ENCODE measurements around the gene CENPB.

Gene CENPB

DNA sequence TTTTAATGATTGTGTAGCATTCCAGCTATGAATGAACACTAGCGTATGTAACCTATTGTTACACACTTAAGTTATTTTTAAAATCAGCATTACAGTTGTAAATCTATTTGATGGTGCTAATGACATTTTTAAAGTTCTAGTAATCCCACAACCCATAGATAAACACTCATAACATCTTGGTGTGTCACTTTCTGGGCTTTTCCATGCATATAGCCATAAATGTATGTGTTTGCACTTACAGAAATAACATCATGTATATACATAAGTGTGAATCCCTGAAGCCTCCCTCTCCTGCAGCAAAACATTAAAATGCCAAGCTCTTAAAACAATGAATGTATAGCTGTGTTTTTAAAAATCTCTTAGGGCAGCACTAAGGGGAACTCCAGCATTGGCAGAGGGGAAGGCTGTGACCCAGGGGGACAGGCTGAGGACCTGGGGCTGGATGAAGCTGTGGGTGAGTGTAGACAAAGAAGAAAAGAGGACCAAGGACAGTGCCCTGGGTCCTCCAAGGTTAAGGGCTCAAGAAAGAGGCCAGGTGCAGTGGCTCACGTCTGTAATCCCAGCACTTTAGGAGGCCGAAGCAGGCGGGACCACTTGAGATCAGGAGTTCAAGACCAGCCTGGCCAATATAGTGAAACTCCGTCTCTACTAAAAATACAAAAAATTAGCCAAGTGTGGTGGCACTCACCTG, 929 bp upstream of the CENPB start:
- no peak for DNase-seq

DNA sequence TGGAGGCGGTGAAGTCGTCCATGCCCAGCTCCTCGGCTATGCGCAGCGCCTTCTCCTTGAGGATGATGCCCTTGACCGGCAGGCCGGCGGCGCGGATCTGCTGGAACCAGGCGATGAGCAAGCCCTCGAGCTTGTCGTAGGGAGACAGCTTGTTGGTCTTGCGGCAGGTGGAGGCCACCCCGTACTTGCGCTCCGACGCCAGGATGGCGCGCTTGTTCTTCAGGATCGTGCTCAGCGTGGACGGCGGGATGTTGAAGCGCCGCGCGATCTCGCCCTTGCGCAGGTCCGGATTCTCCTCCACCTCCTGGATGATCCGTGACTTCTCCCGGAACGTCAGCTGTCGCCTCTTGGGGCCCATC, 435 bp downstream of the CENPB start:
- peak; percentile 29 to 57 for DNase-seq

DNA sequence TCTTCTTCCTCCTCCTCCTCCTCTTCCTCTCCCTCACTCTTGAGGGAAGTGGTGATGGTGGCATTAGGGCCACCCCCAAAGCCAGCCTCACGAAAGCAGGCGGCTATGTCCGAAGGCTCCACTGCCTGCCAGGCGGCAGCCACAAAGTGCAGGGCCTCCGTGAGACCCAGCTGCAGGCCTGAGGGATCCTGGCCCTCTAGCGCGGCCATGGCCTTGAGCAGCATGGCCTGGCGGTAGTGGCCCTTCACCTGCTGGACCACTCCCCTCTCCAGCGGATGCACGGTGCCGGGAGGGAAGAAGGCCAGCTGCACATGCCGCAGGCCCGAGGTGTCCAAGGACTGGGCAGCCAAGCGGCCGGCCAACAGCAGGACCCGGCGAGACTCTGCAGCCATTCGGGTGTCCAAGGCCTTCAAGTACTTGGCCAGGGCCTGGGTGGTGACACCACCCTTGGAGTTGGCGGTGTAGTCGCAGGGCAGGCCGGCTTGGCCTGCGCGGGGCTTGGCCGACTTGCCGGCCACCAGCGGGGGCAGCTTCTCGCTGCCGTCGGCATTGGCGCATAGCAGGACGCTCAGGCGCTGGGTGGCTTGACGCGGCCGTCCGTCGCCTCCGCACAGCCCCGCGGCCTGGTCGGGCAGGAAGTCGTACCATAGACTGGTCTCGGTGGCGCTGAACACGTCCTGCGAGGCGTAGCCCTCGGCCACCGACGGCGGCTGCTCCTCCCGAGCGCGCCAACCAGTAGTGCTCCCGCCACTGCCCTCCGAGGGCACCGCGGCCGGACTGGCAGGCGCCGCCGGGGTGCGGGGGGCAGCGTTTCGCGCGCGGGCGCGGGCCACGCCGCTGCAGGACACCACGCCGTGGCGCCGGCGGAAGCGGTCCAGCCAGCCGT, 1.1 kb downstream of the CENPB start:
- DNase-seq, result no peak

DNA sequence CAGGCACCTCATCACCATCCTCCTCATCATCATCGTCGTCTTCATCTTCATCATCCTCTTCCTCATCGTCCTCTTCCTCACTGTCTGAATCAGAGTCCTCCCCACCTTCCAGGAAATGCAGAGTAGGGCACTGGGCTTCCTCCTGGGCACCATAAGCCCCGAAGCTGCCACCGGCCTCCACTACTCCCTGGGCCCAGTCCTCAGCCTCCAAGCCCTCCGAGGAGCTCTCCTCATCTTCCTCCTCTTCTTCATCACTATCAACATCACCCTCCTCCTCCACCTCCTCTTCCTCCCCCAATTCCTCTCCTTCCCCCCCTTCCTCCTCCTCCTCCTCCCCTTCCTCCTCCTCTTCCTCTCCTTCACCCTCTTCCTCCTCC, 1.7 kb downstream of the CENPB start:
- no peak for DNase-seq

DNA sequence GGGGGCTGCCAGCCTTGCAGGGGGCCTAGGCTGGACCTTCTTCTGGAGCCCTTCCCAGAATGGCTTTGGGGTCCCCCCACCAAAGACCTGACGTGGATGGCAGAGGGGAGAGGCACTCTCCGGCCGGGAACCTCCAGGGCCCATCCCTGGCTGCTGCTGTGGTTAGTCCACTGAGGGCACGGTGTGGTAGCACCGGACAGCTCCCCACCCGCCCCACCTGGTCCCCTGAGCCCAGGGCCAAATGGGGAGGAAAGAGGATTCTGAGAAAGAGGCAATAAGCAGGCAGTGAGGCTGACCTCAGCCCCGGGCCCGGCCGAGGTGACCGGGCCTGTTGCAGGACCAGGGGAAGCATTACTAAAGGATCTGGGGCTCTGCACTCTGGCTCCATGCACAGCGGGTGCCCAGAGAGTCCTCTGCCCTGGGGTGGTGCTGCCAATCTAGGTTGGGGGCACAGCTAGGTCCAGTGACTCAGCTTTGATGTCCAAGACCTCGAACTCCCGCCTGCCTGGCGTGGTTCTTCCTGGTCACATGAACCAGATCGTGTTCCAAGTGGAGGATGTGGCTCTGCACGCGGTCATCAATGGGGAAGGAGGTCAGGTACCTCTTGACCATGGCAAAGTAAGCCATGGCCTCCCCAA, 2.2 kb downstream of the CENPB start:
- DNase-seq, result no peak

DNA sequence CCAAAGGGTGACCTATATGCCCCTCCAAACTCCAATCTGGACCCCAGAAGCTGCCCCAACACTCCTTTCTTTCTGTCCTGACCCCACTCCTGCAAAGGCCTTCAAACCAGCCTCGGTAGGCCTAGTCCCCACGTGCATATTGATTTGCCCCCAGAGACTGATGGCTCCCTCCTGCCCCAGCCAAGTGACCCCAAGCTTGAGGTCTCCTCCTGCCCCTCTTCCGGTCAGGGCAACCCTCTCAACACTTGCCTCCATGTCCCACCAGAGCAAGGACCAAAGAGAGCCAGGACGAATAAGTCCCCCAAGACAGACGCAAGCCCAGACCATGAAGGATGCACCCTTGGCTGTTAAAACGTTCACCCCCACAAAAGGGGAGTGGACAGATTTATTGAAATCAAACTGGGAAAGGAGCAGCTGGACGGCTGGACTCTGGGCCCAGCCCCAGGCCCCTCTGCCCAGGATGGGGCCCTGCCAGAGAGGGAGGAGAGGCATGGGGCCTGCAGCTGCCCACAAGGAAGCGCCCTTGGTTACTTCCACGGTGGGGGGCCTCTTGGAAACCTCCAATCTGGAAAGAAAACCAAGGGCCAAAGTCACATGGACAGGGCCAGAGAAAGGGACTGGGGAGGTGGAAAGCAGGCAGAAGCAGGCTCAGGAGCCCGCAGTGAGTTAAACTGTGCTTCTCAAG, 2.9 kb downstream of the CENPB start:
- DNase-seq, result no peak

DNA sequence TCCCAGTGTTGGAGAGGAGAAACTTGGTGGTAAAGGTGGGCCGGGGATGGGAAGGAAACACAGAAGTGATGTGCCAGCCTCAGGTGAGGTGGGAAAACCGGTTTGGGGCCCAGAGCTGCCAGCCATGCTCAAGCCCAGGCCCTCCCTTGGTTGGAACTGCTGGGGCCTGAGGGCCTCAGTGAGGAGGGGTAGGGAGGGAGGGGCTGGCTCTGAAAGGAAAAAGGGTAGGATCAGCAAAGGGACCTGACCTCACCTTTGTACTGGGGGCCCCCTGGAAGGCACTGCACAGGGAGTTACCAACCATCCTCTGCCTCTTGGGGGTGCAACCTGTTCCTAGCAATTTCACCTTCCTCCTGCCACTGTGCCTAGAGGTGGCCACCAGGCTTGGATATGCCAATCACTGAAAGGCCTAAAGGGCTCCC, 3.5 kb downstream of the CENPB start:
- DNase-seq, result no peak

DNA sequence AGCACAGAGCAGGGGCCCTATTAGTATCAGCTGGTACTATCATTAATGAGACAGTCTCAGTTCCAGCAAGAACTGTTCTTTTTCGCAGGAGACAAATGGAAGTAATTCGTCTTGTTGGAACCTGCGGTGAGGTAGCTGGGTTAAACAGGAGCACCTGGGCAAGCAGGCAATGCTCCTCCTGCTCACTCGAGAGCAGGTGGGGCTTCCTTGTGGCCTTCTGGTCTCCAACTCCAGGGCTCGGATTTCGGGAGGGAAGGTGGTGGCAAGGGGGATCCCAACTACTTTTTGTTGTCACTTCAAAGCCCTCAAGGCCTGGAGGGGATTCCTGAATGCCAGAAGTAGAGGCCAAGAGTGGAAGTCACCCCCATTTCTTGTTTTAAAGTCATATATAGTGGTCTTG, 3.9 kb downstream of the CENPB start:
- DNase-seq, result no peak

DNA sequence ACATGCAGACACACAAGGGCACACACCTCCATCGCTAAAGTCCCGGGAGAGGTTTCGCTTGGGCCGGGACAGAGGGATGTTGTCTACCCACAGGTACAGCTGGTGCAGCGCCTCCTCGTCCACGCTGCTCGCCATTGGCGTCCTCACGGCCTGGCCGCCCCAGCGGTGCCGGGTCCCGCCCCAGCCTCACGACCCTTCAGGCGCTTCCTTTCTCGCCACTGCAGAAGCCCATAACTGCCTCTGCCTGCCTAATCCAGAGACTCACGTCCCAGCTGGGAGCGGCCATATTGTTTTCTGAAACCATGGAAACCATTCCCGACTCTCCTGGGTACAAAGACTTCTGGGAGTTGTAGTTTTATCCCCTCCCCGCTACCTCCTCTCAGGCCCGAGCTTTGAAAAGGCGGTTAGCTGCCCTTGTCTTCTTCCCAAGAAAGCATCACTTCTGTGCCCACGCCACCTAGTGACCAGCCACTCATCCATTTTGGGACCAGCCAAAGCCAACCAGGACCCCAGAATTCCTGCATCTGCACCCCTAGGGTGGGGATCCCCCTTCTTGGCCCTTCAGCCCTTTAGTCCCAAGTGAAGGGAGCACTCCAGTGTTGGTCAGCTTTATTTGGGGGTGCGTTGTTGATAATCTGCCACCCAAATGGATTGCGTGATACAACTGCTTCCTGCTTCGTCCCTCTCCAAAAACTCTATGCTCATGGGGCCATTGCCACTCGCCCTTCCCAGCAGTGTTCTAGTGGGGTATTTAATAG, 5.2 kb downstream of the CENPB start, which contains the start of gene SPEF1:
Gene SPEF1 (minus strand): TSS at position 296 of the 758 bp plus-strand sequence. CDS start 161 bp downstream, at position 135.
- DNase-seq, result peak; percentile 88 to 89

DNA sequence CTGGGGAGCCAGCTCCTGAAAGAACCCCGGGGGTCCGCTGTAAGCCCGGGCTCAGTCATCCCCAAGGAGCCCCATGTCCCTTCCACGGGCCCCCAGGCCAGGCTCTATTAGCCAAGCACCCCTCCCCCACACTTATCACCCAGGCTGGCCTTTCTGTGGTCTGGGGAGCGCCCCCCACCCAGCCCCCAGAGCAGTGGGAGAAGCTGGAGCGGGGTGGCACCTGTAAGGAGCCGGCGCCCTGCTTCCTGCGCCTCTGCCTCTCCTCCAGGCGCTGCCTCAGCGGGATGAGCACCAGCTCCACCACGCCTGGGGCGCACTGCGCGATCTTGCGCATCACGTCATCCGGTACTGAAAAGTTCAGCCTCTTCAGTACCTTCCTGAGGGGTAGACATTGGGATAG, 7.6 kb downstream of the CENPB start:
- DNase-seq, result no peak

DNA sequence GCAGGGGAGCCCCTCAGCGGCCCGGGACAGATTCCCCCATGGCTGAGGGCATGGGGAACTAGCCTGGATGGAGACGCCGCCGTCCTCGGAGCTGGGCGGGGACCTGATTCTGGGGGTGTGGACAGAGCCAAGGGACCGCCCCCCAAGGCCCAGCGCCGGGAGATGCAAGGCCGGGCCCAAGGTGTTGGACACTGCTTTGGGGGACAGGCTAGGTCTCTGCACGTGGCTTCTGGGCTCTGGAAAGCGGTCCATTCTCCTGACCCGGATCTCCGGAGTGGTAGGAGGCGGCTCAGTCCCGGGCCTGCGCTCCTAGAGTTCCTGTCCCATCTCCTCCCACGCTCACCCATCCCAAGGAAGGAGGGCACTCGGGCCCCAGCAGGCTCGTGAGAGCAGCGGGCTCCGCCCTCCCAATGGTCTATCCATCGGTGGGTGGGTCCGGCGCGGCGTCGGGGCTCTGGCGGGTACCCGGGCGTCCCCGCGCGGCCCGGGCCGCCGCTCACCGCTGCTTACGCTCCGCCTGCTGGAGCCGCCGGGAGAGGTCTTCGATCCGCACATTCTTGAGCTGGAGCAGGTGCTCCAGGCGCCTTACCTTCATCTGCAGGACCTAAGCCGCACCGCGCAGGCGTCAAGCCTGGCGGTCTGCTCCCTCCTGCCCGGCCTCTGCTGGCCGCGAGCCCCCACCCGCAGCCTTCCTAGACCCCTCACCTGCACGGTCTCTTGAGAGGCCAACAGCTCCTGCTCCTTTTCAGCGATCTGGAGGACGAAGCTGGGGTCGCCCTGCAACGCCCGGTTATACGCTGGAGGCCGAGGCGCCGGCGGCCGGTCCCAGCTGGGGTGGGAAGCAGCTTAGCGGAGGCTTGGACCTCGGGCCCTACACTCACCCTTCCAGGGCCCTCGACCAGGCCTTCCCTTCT, 8.6 kb downstream of the CENPB start:
- DNase-seq, result peak; percentile 48 to 56

DNA sequence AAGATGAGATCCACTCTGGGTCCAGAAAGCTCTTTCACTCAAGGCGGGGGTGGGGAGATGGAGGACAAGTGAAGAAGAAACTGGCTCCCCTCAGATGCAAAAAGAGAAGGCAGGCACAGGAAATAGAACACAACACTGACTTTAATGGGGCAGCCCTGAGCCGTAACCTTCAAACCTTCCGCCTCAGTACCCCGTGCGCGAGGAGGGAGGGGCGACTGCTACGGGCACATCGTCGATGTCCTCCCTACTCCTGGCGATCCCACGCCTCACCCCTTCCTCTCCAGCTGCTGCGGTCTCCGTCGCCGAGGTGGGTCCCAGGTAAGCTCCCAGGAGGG, 9.2 kb downstream of the CENPB start:
- no peak for DNase-seq

DNA sequence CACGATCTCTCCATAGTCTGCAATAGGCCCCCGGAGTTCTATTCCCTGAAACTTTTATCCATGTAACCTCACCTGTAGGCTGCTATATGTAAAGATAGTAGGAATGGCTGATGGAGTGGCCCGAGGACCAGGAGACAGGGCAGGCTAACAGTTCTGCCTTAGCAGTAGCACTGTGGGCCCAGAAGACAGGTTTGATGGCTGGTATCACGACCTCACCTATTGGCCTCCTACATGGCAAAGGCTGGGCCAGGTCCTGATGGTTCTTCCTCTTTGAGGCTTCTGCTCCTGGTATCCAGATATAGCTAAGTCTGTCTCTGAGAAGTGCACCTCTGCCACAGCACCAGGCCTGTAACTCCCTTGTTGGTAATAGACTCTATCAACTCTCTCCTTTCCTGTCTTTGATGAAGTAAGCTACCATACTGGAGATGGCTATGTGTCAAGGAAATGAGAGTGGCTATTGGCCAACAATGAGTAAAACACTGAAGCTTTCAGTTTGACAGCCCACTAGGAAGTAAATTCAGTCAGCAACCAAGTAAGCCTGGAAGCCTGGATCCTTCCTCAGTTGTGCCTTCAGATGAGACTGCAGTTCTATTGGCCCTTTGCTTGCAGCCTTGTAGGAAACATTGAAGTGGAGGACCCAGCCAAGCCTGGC, 11.0 kb downstream of the CENPB start:
- peak in 1 of 2 donors; percentile 44 for DNase-seq

DNA sequence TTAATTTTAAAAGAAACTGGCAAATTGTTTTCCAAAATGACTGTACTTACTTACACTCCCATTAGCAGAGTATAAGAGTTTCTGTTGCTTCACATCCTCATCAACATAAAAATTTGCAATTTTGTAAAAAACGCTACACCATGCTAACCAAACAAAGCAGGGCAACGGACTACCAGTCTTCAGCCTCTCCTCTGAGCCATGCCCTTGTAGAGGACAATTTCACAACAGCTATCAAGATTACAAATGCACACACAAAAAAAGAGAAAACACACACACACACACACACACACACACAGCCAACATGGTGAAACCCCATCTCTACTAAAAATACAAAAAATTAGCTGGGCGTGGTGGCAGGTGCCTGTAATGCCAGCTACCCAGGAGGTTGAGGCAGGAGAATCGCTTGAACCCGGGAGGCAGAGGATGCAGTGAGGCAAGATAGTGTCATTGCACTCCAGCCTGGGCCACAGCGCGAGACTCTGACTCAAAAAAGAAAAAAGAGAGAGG, 14.9 kb downstream of the CENPB start:
- DNase-seq, result no peak

DNA sequence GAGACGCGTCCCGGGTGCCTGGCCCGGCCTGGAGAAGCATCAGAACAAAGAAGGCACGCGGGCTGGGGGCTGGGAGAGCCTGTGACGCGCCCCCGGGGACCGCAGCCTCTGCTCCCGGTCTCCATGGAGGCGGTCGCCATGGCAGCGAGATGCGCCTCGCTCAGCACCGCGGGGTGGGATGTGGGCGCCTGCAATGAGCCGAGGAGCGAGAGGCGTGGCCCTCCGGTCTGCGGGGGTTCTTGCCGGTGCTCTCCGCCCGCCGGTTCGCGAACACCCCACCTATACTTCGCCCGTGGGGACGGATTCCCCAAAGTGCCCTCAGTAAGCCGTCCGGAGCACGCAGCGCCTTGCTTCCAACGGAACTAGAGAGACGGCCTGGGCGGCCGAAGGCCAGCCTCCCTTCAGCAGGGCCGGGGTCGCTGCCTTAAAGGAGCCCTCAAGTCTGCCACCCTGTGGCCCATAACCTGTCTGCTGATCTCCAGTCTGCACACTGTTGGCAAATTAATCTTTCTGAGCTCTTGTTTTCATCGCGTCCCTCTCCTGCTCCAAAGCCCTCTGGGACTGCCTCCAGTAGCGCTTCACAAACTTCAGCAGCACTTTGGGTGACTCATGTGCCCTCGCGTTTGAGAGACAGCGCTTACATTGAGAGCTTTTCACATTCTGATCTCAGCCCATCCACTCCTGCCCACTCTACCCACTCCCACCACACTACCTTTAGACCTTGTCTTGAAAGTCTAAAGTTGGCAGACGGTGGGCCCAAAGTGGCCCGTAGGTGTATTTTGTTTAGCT, 18.0 kb downstream of the CENPB start:
- peak; percentile 40 to 50 for DNase-seq

DNA sequence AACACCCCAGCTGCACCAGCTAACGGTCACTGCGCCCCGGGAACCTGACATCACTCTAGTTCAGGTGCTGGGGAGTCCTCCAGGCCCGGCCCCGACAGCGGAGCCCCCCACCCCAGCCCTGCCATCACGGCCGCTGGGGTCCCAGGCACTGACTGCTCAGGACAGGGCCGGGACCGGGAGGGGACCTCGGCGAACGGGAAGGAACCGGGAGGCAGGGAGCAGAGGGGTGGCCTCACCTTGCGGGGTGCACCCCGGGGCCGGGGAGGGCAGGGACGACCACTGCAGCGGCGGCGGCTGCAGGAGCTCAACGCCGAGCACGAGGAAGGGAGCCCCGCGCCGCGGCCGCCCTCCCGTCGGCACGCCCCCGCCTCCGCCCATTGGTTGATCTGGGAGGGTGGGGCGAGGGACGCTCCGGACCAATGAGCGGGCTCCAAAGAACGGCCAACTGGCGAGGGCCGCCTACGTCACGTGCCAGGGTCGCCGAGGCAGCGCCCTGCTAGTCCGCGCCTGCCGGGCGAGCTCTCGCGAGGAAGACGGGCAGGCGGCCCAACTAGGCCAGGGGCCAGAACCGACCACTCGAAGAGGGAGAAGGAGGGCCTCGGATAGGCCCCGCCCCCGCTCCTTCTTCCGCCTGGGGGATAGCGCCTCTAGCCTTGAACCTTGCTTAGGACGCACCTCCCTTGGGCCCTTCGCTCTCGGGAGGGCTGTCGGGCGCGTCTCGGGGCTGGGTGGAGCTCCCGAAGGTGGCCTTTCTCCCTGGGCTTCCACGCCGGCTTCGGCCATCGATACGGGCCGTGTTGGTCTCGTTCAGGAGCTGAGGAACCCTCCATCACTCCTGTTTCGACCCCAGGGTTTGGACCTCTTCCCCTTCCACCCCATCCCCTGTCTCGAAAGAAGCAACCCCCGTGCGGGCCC, 18.9 kb downstream of the CENPB start, which contains the start of gene ADISSP:
Gene ADISSP (minus strand): TSS at position 327 of the 915 bp plus-strand sequence. CDS start 7,653 bp downstream, outside the sequence.
- peak; percentile 98 to 99 for DNase-seq

DNA sequence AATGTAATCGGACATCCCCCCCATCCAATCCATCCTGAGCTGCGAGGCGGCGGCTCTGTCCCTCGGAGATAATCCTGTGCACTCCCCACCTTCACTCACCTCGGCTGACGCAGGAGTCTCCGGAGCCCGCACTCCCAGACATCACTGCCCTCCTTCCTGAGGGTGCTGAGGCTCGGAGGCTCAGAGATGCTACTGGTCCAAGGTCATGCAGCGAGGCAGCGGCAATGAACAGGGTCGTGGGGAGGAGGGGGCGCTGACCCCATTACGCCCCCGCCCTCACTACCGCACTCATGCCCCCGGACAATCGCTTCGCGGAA, 19.5 kb downstream of the CENPB start:
- DNase-seq, result no peak

DNA sequence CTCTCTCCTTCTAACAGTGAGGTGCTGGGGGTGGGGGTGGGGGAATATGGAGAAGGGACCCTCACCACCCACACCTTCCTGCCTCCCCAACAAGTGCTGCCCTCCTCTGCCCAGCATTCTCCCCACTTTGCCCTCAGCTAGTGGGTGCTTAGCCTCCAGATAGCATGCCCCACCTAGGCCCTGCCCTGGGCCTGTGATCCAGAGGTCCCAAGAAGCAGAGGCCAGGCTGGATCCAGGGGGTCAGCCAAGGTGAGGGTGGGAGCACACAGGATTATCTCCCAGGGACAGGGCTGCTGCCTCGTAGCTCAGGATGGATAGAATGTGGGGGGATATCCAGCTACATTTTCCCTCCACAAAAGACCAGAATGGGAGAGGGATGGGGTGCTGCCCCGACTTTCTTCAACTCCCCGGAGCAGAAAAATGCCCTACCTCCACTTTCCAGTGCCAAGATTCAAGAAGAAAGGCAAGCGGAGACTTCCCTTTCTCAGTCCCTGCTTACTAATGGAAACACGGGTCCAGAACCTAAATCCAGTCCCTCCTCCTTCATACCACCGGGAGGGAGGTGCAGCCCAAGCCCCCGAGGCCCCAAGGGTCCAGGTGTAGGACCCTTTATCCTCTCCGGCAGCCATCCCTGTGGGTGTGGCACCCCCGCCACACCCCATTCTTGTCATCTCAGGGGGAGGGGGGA, 20.0 kb downstream of the CENPB start:
- no peak for DNase-seq
